Epithelial cell of esophagus (primary cell): Measurements from ENCODE around the gene SLC22A3.
"Not testable (repeated sequence)": the region's sequence is repeated elsewhere in the genome, so short reads cannot be mapped to it uniquely, and the experiment has no call there.

Experiments
- DNase-seq: peaks from one replicate; pipeline ENCODE4 v3.0.0; 2010; ENCODE audit warnings: low read depth
- H3K4me3 ChIP-seq: 2 replicates; pipeline ENCODE4 v1.5.1; 2011; ENCODE audit warnings: mild to moderate bottlenecking, low read length, control low read depth
- TF ChIP-seq, protein P1 (sequence below): IDR thresholded peaks from 2 replicates; pipeline ENCODE4 v1.5.1; 2011; ENCODE audit warnings: low read depth, mild to moderate bottlenecking, low read length, control low read depth, inconsistent platforms; ENCODE audit not compliant: insufficient read depth; ENCODE audit errors: missing control alignments

Gene SLC22A3

DNA sequence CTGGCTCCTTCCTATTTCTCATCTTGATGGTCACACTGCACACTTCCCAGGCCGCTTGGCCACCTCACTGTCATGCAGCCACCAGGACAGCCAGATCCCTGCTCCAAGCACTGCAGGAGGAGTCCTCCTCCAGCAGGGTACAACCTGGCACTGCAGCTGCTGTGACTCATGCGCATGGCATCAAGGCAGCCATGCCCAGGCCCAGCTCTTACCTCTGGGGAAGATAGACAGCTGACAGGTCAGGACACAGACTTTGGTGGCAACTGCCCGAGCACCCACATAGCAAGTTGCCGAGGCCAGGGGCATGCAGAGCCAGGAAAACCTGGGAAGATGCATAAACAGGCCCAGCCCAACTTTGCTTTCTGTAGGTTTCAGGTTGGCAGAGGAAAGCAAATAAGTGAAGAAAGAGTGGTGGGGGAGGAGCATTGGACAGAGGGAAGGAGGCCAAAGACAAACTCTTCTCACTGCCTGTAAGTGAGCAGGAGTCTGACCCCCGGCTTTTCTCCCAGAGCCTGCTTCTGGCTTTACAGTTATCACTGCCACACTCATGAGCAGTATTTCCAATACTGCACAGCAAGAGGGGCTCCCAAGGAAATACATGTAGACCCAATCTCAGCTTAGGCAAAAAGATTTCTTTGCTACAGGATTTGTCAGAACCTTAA, 38.8 kb downstream of the SLC22A3 start:
- peak; percentile 95 for DNase-seq

DNA sequence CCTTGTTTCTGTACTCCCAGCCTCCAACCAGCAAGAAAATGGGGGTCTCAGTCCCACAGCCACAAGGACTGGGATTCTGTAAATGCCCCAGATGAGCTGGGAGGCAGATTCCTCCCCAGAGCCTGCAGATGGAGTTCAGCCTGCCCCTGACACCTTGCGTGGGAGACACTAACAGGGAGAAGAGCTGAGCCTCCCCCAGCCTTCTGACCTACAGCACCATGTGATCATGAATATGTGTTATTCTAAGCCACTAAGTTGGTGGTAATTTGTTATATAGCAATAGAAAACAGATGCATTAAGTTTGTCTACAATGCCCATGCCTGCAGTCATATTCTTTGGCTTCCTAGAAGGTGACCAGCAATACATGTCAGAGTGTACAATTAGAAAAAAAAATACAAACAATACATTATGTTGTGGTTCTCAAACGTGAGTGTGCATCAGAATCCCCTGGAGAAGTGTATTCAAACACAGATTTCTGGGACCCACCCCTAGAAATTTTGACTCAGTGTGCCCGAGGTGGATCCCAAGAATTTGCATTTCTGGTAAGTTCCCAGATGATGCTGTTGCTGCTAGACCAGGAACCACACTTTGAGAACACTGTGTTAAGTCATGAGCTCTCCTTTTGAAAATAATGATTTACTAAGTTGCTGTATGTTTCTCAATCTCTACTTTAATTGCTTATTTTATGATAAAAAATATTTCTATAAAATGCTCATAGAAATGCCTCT, 39.9 kb downstream of the SLC22A3 start:
- no peak for DNase-seq
- no peak overlapping the region for H3K4me3 ChIP-seq
- TF ChIP-seq, protein P1, sequence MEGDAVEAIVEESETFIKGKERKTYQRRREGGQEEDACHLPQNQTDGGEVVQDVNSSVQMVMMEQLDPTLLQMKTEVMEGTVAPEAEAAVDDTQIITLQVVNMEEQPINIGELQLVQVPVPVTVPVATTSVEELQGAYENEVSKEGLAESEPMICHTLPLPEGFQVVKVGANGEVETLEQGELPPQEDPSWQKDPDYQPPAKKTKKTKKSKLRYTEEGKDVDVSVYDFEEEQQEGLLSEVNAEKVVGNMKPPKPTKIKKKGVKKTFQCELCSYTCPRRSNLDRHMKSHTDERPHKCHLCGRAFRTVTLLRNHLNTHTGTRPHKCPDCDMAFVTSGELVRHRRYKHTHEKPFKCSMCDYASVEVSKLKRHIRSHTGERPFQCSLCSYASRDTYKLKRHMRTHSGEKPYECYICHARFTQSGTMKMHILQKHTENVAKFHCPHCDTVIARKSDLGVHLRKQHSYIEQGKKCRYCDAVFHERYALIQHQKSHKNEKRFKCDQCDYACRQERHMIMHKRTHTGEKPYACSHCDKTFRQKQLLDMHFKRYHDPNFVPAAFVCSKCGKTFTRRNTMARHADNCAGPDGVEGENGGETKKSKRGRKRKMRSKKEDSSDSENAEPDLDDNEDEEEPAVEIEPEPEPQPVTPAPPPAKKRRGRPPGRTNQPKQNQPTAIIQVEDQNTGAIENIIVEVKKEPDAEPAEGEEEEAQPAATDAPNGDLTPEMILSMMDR, result no peak

More for the DNA sequence above, 38.8 kb downstream of the SLC22A3 start:
- TF ChIP-seq, protein P1, result peak; percentile 65
- H3K4me3 ChIP-seq, result peak overlapping the region; percentile 24

DNA sequence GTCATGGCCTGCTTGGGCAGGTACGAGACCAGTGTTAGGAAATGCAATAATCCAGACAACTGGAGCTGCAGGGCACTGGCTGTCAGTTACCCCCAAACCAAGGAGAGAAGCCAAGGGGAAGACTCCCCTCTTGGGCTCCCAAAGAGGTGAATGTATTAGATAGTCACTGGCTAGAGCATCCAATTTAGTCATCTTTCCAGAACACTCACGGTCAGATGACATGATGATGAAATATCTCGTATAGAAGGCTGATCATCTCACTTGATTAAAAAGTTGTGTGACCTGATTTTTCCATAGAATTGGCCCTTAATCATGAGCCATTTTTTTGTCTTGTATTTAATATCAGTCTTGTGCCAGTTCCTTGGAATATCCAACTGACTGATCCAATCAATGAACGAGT, 40.7 kb downstream of the SLC22A3 start:
- DNase-seq, result peak; percentile 82
- TF ChIP-seq, protein P1, result no peak
- no peak overlapping the region for H3K4me3 ChIP-seq

DNA sequence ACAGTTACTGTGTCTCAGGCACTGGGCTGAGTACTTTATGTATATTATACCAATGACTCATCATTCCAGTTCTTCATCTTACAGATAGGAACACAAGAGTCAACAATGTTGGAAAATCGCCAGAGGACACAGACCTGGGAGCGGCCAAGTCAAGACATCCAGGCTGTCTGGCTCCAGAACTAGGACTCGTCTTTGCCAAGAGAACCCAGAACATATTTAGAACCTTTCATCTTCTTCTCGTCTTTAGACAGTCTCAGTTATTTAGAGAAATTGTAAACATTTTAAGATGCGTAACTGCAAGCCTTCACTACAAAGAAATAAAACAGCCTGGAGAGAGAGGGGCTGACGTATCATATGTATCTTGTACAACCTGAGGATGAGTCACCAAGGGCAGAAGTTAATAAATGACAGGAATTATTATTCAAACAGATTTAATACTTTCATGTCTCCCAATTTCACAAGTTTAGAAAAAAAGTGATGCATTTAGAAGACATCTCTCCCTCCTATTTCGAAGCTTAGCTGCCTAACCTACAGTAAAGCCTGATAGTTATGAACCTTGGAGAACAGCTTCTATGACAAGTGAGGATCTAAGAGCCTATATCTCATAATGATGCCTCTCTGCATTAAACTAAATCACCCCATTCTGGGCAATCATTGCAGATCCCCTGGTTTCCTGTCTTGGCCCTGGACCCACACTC, 43.4 kb downstream of the SLC22A3 start:
- H3K4me3 ChIP-seq, result peak overlapping the region; percentile 5
- DNase-seq, result peak; percentile 95
- TF ChIP-seq, protein P1, result no peak

DNA sequence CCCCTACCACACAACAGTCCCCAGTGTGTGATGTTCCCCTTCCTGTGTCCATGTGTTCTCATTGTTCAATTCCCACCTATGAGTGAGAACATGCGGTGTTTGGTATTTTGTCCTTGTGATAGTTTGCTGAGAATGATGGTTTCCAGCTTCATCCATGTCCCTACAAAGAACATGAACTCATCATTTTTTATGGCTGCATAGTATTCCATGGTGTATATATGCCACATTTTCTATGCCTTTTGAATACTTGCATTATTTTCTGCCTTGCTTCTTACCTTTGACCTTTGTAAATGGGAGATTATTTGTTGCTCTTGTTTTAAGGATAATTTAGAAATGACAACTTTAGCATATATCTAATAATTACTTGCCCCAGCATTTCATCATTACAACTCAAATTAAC, 45.3 kb downstream of the SLC22A3 start:
- H3K4me3 ChIP-seq, DNase-seq: not testable (repeated sequence)

DNA sequence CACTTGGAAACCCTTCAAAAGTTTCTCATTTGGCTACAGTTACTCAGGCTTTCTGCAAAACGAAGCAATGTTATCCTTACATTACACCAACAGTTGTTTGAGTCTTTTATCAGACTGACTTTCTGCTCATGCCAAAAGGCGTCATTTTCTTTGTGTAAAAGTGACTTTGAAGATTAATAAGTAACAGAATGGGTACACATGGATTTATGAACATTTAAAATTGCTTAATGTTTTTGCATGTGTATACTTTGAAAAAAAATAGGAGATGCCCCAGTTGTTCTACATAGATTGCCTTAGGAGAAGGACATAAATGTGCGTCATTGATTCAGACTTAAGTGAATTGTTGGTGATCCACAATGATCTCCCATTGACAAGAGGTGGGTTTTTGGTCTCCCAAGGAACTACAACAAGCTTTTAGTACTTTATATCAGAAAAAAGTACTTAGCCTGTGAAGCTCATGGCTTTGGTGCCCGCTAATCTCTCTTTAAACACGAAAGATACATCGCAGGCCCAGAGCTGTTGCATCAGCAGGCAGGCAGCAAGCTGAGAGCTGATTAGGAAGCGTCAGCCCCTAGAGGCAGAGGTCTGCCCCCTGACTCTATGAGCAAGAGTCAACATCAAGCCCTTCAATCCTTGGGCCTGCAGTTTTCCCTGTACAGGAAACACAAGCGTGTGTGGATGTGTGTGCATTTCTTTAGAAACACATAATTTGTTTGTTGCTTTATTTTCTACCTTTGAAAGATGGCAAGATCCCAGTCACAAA, 45.9 kb downstream of the SLC22A3 start:
- H3K4me3 ChIP-seq, result no peak overlapping the region
- TF ChIP-seq, protein P1, result no peak
- DNase-seq, result no peak

DNA sequence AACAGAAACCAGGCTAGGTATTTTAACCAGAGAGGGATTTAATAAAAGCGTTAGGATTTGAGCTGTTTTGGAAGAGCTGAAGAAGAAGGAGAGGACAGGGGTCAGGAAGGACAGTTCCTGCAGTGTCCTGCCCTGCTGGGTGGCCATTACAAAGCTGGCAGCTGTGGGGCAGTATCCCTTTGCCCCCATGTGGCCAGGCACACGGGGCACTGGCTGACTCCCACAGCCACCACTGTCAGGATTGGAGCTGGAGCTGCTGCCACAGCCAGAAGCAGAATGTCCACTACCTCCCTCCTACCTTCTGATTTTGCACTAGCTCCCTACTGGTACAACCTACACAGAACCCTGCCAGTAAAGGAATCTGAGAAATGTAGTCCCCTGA, 46.5 kb downstream of the SLC22A3 start:
- TF ChIP-seq, protein P1, result no peak
- H3K4me3 ChIP-seq, result no peak overlapping the region
- no peak for DNase-seq
